GM19395 (cell line): ENCODE measurements around the gene CCDC183.
"Not testable (repeated sequence)": the region's sequence is repeated elsewhere in the genome, so short reads cannot be mapped to it uniquely, and the experiment has no call there.

Source experiments
- ATAC-seq: cut with Tn5 transposase; IDR thresholded peaks from one replicate; pipeline ENCODE4 v1.9.1; 2021; ENCODE audit warnings: mild to moderate bottlenecking, moderate library complexity; ENCODE audit not compliant: unreplicated experiment

CCDC183 gene

GRCh38 chr9:136760424-136760823, 35.7 kb upstream of the CCDC183 start:
- ATAC-seq, result no peak

GRCh38 chr9:136760834-136761544, 35.1 kb upstream of the CCDC183 start:
- not testable (repeated sequence) for ATAC-seq

- ATAC-seq, result no peak
Observed at GRCh38 chr9:136761545-136761981, 34.6 kb upstream of the CCDC183 start.

GRCh38 chr9:136762221-136762691, 33.9 kb upstream of the CCDC183 start:
- no peak for ATAC-seq

GRCh38 chr9:136762915-136763648, 33.1 kb upstream of the CCDC183 start:
- no peak for ATAC-seq

GRCh38 chr9:136763649-136764035, 32.5 kb upstream of the CCDC183 start:
- ATAC-seq, result no peak

- ATAC-seq, result no peak
Observed at GRCh38 chr9:136764301-136764891, 31.7 kb upstream of the CCDC183 start, which contains the start of gene LCN15. TSS of gene LCN15 (minus strand) at chr9:136764518. CDS start at chr9:136764488, 30 bp downstream.

GRCh38 chr9:136765041-136765440, 31.1 kb upstream of the CCDC183 start:
- no peak for ATAC-seq

GRCh38 chr9:136765745-136766409, 30.3 kb upstream of the CCDC183 start:
- ATAC-seq, result peak; percentile 77

GRCh38 chr9:136766410-136767120, 29.6 kb upstream of the CCDC183 start:
- ATAC-seq, result not testable (repeated sequence)

- ATAC-seq, result no peak
Observed at GRCh38 chr9:136769710-136770191, 26.4 kb upstream of the CCDC183 start.

- ATAC-seq, result no peak
Observed at GRCh38 chr9:136771907-136772415, 24.2 kb upstream of the CCDC183 start.

- no peak for ATAC-seq
Observed at GRCh38 chr9:136773386-136774044, 22.6 kb upstream of the CCDC183 start.

GRCh38 chr9:136774416-136775045, 21.6 kb upstream of the CCDC183 start:
- no peak for ATAC-seq

GRCh38 chr9:136775191-136775590, 20.9 kb upstream of the CCDC183 start:
- no peak for ATAC-seq

- no peak for ATAC-seq
Observed at GRCh38 chr9:136776947-136777346, 19.2 kb upstream of the CCDC183 start.

- no peak for ATAC-seq
Observed at GRCh38 chr9:136777359-136777758, 18.8 kb upstream of the CCDC183 start.

- ATAC-seq, result no peak
Observed at GRCh38 chr9:136779808-136780207, 16.3 kb upstream of the CCDC183 start.

- no peak for ATAC-seq
Observed at GRCh38 chr9:136782452-136782851, 13.7 kb upstream of the CCDC183 start.
